ENCODE results near the gene PAMR1. TPM values are rescaled to one million over a fixed set of nuclear protein-coding genes. Genes with fewer than 3 reads are reported as not detected.

PAMR1 gene
- 0.32 and 1.7 TPM in 2 replicates for total RNA-seq

GRCh38 chr11:35525501-35526175 is at the start of gene PAMR1:
Gene PAMR1, minus strand, starts transcription at chr11:35525616. Its CDS starts 31 bp downstream, at chr11:35525585.

GRCh38 chr11:35419184-35419829 is 106.1 kb downstream of the PAMR1 start, which contains the start of gene SLC1A2:
Gene SLC1A2, minus strand, starts transcription at chr11:35419558. Its CDS starts 592 bp downstream, at chr11:35418966.

Other genes starting within 250 kb of the PAMR1 start
- gene SLC1A2, start 106.1 kb downstream of the PAMR1 start, total RNA-seq = not detected in 2 replicates
- 39.0 and 45.0 TPM in 2 replicates for gene FJX1, start 92.8 kb upstream of the PAMR1 start, total RNA-seq
- gene TRIM44, start 137.2 kb upstream of the PAMR1 start, total RNA-seq = 10.0 and 10.4 TPM in 2 replicates

Data from epithelial cell of umbilical artery (primary cell).